OCI-LY7 (cell line): ENCODE measurements around the gene KRTAP5-9. TPM values are rescaled to one million over a fixed set of nuclear protein-coding genes. Genes with fewer than 3 reads are reported as not detected.
"Not testable (repeated sequence)": the region's sequence is repeated elsewhere in the genome, so short reads cannot be mapped to it uniquely, and the experiment has no call there.

Experiments
- BruUV-seq: library from RNA; stranded (reverse); fragments of 400-500 nt; replicated peaks from 2 replicates; lab custom pipeline; 2021; lab: Mats Ljungman, UMichigan
- CTCF ChIA-PET: fragments of 300-600 bp; sonication (Branson Sonifier 250); formaldehyde crosslinking; loops from one replicate; lab custom pipeline; 2022; ENCODE audit warnings: antibody characterized with exemption; ENCODE audit not compliant: unreplicated experiment; lab: Charles Lee
- POLR2A ChIA-PET: fragments of 300-600 bp; sonication (Branson Sonifier 250); formaldehyde crosslinking; loops from one replicate; lab custom pipeline; 2022; ENCODE audit warnings: antibody characterized with exemption; lab: Charles Lee
- DNase-seq: peaks from one replicate; pipeline ENCODE4 v3.0.0-alpha.2; 2015; ENCODE audit warnings: low spot score
- H2AFZ ChIP-seq: fragments of 200-600 bp; sonication (generic), shearing (Covaris generic); 2 replicates; pipeline ENCODE4 v1.6.1; 2014; ENCODE audit warnings: mild to moderate bottlenecking, antibody characterized with exemption, low read length, moderate library complexity
- H3K27ac ChIP-seq: fragments of 200-600 bp; sonication (generic); 2 replicates; pipeline ENCODE4 v1.5.1; 2014; ENCODE audit warnings: mixed run types, low read depth, mild to moderate bottlenecking, moderate library complexity, low read length, inconsistent platforms; ENCODE audit not compliant: poor library complexity, severe bottlenecking
- H3K36me3 ChIP-seq: fragments of 200-600 bp; sonication (generic); 2 replicates; pipeline ENCODE4 v1.6.1; 2014; ENCODE audit warnings: mild to moderate bottlenecking, antibody characterized with exemption, low read length, moderate library complexity, mixed read lengths; ENCODE audit not compliant: insufficient read depth
- H3K4me1 ChIP-seq: fragments of 200-600 bp; sonication (generic); 2 replicates; pipeline ENCODE4 v1.5.1; 2014; ENCODE audit warnings: mild to moderate bottlenecking, low read length; ENCODE audit not compliant: insufficient read depth, poor library complexity, severe bottlenecking
- H3K4me2 ChIP-seq: fragments of 200-600 bp; sonication (generic); 2 replicates; pipeline ENCODE4 v1.6.1; 2014; ENCODE audit warnings: mild to moderate bottlenecking, low read length
- H3K4me3 ChIP-seq: fragments of 200-600 bp; sonication (generic); 2 replicates; pipeline ENCODE4 v1.5.1; 2014; ENCODE audit warnings: mild to moderate bottlenecking, low read depth, low read length; ENCODE audit not compliant: poor library complexity, severe bottlenecking
- H3K79me2 ChIP-seq: fragments of 200-600 bp; sonication (generic); 2 replicates; pipeline ENCODE4 v1.6.1; 2016; ENCODE audit warnings: low read depth, mild to moderate bottlenecking, low read length, moderate library complexity, mixed read lengths; ENCODE audit not compliant: insufficient read depth
- H3K9me2 ChIP-seq: fragments of 200-600 bp; sonication (generic); 2 replicates; pipeline ENCODE4 v1.6.1; 2016; ENCODE audit warnings: mild to moderate bottlenecking, low read length, mixed read lengths; ENCODE audit not compliant: insufficient read depth
- H3K9me3 ChIP-seq: fragments of 200-600 bp; sonication (generic); 2 replicates; pipeline ENCODE4 v1.6.1; 2014; ENCODE audit warnings: mild to moderate bottlenecking, mixed run types, low read length, mixed read lengths
- H4K20me1 ChIP-seq: fragments of 200-600 bp; sonication (generic); 2 replicates; pipeline ENCODE4 v1.6.1; 2014; ENCODE audit warnings: mild to moderate bottlenecking, antibody characterized with exemption, low read length, moderate library complexity, mixed read lengths; ENCODE audit not compliant: insufficient read depth
- intact Hi-C: fragments of 100-400 bp; cut with micrococcal nuclease; formaldehyde crosslinking; loops from one replicate; pipeline ENCODE4 v1.10.0; 2022; ENCODE audit not compliant: unreplicated experiment
- small RNA-seq: library from RNA; depleted of rRNA; stranded (forward); fragments of <200 nt; gene quantifications from one replicate; pipeline ENCODE3, GENCODE V24; 2014
- total RNA-seq, 2 experiments: library from RNA; depleted of rRNA in 1 of 2; stranded (reverse); fragments of >200 nt in 1 of 2; shearing (Covaris generic) in 1 of 2; gene quantifications; 2 replicates each; pipeline ENCODE4 v1.2.3, GENCODE V29; 2014 to 2022
- TF ChIP-seq, protein P1 (sequence below): fragments of 200-600 bp; sonication (generic); conservative IDR thresholded peaks from 2 replicates; pipeline ENCODE4 v1.5.1; 2014; ENCODE audit warnings: mild to moderate bottlenecking, antibody characterized with exemption, low read length, moderate library complexity, mixed read lengths

Gene KRTAP5-9
- total RNA-seq, 2 experiments from 2014 or later = not detected

DNA sequence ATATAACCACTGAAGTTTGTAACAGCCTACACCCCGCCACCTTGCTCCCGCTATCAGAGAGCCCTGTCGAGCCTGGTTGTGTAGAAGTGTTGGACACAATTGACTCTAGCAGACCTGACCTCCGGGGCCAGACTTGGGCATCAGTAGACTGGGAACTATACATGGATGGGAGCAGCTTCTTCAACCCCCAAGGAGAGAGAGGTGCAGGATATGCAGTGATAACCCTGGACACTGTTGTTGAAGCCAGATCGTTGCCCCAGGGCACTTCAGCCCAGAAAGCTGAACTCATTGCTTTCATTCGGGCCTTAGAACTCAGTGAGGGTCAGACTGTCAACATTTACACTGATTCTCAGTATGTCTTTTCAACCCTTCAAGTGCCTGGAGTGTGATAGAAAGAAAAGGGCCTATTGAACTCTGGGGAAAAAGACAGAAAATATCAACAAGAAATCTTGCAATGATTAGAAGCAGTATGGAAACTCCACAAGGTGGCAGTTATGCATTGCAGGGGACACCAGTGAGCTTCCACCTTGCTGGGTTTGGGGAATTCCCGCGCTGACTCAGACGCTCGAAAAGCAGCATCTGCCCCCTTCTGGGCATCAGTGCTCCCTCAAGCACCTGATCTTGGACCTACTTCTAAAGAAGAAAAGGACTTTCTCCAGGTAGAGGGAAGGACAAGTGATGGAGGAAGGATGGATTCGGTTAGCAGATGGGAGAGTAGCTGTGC is 40.8 kb downstream of the KRTAP5-9 start:
- intact Hi-C loops, POLR2A ChIA-PET, H3K36me3 ChIP-seq, H3K4me3 ChIP-seq, H3K9me3 ChIP-seq, BruUV-seq, CTCF ChIA-PET, H3K27ac ChIP-seq, H3K9me2 ChIP-seq, H4K20me1 ChIP-seq, H2AFZ ChIP-seq, H3K4me2 ChIP-seq, H3K4me1 ChIP-seq, H3K79me2 ChIP-seq: not testable (repeated sequence)
- DNase-seq = peak; percentile 53
- TF ChIP-seq, protein P1, sequence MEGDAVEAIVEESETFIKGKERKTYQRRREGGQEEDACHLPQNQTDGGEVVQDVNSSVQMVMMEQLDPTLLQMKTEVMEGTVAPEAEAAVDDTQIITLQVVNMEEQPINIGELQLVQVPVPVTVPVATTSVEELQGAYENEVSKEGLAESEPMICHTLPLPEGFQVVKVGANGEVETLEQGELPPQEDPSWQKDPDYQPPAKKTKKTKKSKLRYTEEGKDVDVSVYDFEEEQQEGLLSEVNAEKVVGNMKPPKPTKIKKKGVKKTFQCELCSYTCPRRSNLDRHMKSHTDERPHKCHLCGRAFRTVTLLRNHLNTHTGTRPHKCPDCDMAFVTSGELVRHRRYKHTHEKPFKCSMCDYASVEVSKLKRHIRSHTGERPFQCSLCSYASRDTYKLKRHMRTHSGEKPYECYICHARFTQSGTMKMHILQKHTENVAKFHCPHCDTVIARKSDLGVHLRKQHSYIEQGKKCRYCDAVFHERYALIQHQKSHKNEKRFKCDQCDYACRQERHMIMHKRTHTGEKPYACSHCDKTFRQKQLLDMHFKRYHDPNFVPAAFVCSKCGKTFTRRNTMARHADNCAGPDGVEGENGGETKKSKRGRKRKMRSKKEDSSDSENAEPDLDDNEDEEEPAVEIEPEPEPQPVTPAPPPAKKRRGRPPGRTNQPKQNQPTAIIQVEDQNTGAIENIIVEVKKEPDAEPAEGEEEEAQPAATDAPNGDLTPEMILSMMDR = peak; percentile 57

DNA sequence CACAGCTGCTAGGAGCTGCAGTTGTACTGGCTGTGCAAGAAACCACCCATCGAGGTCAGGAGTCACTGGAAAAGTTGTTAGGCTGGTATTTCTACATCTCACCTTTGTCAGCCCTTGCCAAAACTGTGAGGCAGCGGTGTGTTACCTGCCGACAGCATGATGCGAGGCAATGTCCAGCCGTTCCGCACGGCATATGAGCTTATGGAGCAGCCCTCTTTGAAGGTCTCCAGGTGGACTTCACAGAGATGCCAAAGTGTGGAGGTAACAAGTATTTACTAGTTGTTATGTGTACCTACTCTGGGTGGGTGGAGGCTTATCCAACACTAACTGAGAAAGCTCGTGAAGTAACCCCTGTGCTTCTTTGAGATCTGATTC is 41.3 kb downstream of the KRTAP5-9 start:
- H3K4me3 ChIP-seq, H2AFZ ChIP-seq, POLR2A ChIA-PET, BruUV-seq, DNase-seq, H3K9me2 ChIP-seq, H3K27ac ChIP-seq, H3K4me2 ChIP-seq, H3K9me3 ChIP-seq, H3K36me3 ChIP-seq, H3K4me1 ChIP-seq, CTCF ChIA-PET, H4K20me1 ChIP-seq, H3K79me2 ChIP-seq, intact Hi-C loops: not testable (repeated sequence)

Small RNA genes lying within 50 kb of the gene (small RNA-seq; reads per million reads assigned to genes)
- gene AP000867.1 = not detected
- not detected for gene KRTAP5-14P

Other genes with a start within 250 kb of the KRTAP5-9 start
- 25.8 and 33.4 TPM in 2 replicates for gene DHCR7, start 100.0 kb upstream of the KRTAP5-9 start, total RNA-seq (2014; rRNA removed; shearing (Covaris generic))
- gene DHCR7, start 100.0 kb upstream of the KRTAP5-9 start, total RNA-seq (2022) = 88.5 and 110 TPM in 2 replicates
- 70.9 and 85.3 TPM in 2 replicates for gene NADSYN1, start 95.2 kb upstream of the KRTAP5-9 start, total RNA-seq (2014; rRNA removed; shearing (Covaris generic))
- gene NADSYN1, start 95.2 kb upstream of the KRTAP5-9 start, total RNA-seq (2022) = 121 and 122 TPM in 2 replicates
- gene KRTAP5-7, start 21.2 kb upstream of the KRTAP5-9 start, total RNA-seq (2014; rRNA removed; shearing (Covaris generic)) = not detected in 2 replicates
- not detected in 2 replicates for gene KRTAP5-7, start 21.2 kb upstream of the KRTAP5-9 start, total RNA-seq (2022)
- not detected in 2 replicates for gene KRTAP5-8, start 10.4 kb upstream of the KRTAP5-9 start, total RNA-seq (2014; rRNA removed; shearing (Covaris generic))
- gene KRTAP5-8, start 10.4 kb upstream of the KRTAP5-9 start, total RNA-seq (2022) = not detected in 2 replicates
- not detected in 2 replicates for gene KRTAP5-10, start 17.1 kb downstream of the KRTAP5-9 start, total RNA-seq (2014; rRNA removed; shearing (Covaris generic))
- not detected in 2 replicates for gene KRTAP5-10, start 17.1 kb downstream of the KRTAP5-9 start, total RNA-seq (2022)
- not detected in 2 replicates for gene KRTAP5-11, start 34.5 kb downstream of the KRTAP5-9 start, total RNA-seq (2014; rRNA removed; shearing (Covaris generic))
- gene KRTAP5-11, start 34.5 kb downstream of the KRTAP5-9 start, total RNA-seq (2022) = not detected in 2 replicates